H1 (cell line): ENCODE measurements around the gene OLFM3. TPM values are rescaled to one million over a fixed set of nuclear protein-coding genes. Genes with fewer than 3 reads are reported as not detected.

Experiments
- CTCF ChIA-PET: fragments of 300-600 bp; sonication (Branson Sonifier 250); formaldehyde crosslinking; loops from one replicate; lab custom pipeline; 2021; ENCODE audit not compliant: partially characterized antibody; lab: Charles Lee
- POLR2A ChIA-PET: fragments of 300-600 bp; sonication (Branson Sonifier 250); formaldehyde crosslinking; loops from one replicate; lab custom pipeline; 2021; ENCODE audit warnings: inconsistent platforms; ENCODE audit not compliant: partially characterized antibody; lab: Charles Lee
- DNase-seq, 2 experiments: peaks; one replicate each; pipeline versions ENCODE4 v3.0.0 to v3.0.0-alpha.2; 2010 to 2022; ENCODE audit warnings: low spot score in 2 of 2, low read depth in 1 of 2, mixed read lengths in 1 of 2
- FAIRE-seq: peaks from 2 replicates; lab custom pipeline; 2011; peaks lifted over from hg19 to GRCh38; lab: Jason Lieb, UNC
- H2AFZ ChIP-seq: 2 replicates; pipeline ENCODE4 v1.8.1; 2012; ENCODE audit warnings: low read length, inconsistent platforms
- H2AK5ac ChIP-seq: 2 replicates; pipeline ENCODE4 v1.6.1; 2013; ENCODE audit warnings: low read depth, low read length
- H2BK120ac ChIP-seq: replicated peaks from 2 replicates; pipeline ENCODE3; 2013; ENCODE audit warnings: low read depth, low read length, inconsistent platforms
- H2BK12ac ChIP-seq: 2 replicates; pipeline ENCODE4 v1.6.1; 2013; ENCODE audit warnings: low read depth, low read length
- H2BK15ac ChIP-seq: 2 replicates; pipeline ENCODE4 v1.6.1; 2013; ENCODE audit warnings: low read length
- H2BK20ac ChIP-seq: 2 replicates; pipeline ENCODE4 v1.6.1; 2013; ENCODE audit warnings: low read length
- H2BK5ac ChIP-seq: 2 replicates; pipeline ENCODE4 v1.6.1; 2013; ENCODE audit warnings: low read depth, low read length
- H3K14ac ChIP-seq: 2 replicates; pipeline ENCODE4 v1.6.1; 2013; ENCODE audit warnings: inconsistent platforms; ENCODE audit not compliant: insufficient read length
- H3K18ac ChIP-seq: 2 replicates; pipeline ENCODE4 v1.6.1; 2013; ENCODE audit warnings: low read length; ENCODE audit errors: extremely low read depth
- H3K23ac ChIP-seq: 2 replicates; pipeline ENCODE4 v1.6.1; 2013; ENCODE audit warnings: inconsistent platforms; ENCODE audit not compliant: insufficient read length
- H3K23me2 ChIP-seq: 2 replicates; pipeline ENCODE4 v1.6.1; 2013; ENCODE audit warnings: low read depth, low read length
- H3K27ac ChIP-seq: 2 replicates; pipeline ENCODE4 v1.6.1; 2011; ENCODE audit warnings: low read depth, low read length, inconsistent platforms
- H3K27me3 ChIP-seq, 4 experiments: replicated peaks in 1 of 4; 1 replicate in 1 of 4; 2 replicates in 3 of 4; pipeline versions ENCODE4 v1.6.1 to v1.8.1; 2011 to 2013; ENCODE audit warnings: low read length in 3 of 4, mild to moderate bottlenecking in 3 of 4, inconsistent platforms in 2 of 4, mixed read lengths in 2 of 4, moderate library complexity in 1 of 4; ENCODE audit not compliant: control insufficient read depth in 3 of 4, insufficient read depth in 3 of 4; ENCODE audit errors: extremely low read depth in 1 of 4
- H3K36me3 ChIP-seq, 4 experiments: 2 replicates each; pipeline versions ENCODE4 v1.6.1 to v1.8.1; 2011 to 2013; ENCODE audit warnings: mild to moderate bottlenecking in 4 of 4, low read length in 3 of 4, moderate library complexity in 2 of 4, control low read depth in 1 of 4, inconsistent platforms in 1 of 4; ENCODE audit not compliant: insufficient read depth in 4 of 4, control insufficient read depth in 2 of 4
- H3K4ac ChIP-seq: replicated peaks from 2 replicates; pipeline ENCODE3; 2013; ENCODE audit warnings: low read length, low read depth, mixed read lengths, inconsistent platforms; ENCODE audit not compliant: insufficient read length
- H3K4me1 ChIP-seq, 4 experiments: replicated peaks in 1 of 4; 1 replicate in 1 of 4; 2 replicates in 3 of 4; pipeline versions ENCODE4 v1.6.1 to v1.8.1; 2011 to 2013; ENCODE audit warnings: low read length in 3 of 4, inconsistent platforms in 2 of 4, mixed read lengths in 1 of 4; ENCODE audit not compliant: insufficient read depth in 4 of 4, control insufficient read depth in 3 of 4
- H3K4me2 ChIP-seq, 2 experiments: 2 replicates each; pipeline versions ENCODE4 v1.6.1 to v1.8.1; 2011 to 2013; ENCODE audit warnings: low read depth in 2 of 2, low read length in 2 of 2, control low read depth in 1 of 2, inconsistent platforms in 1 of 2, mild to moderate bottlenecking in 1 of 2; ENCODE audit not compliant: insufficient read depth in 1 of 2
- H3K4me3 ChIP-seq, 4 experiments: fragments of 200-600, 300-600 bp in 1 of 4; sonication (generic), shearing (Covaris generic), sonication (Bioruptor Twin) in 1 of 4; 2 replicates each; pipeline versions ENCODE4 v1.5.1 to v1.8.1; 2011 to 2016; ENCODE audit warnings: low read length in 4 of 4, low read depth in 3 of 4, control low read depth in 2 of 4, inconsistent platforms in 2 of 4, mild to moderate bottlenecking in 2 of 4, mixed read lengths in 1 of 4, moderate library complexity in 1 of 4; ENCODE audit not compliant: insufficient read depth in 2 of 4; ENCODE audit errors: extremely low read depth in 1 of 4
- H3K56ac ChIP-seq: replicated peaks from 2 replicates; pipeline ENCODE3; 2013; ENCODE audit warnings: low read depth, mild to moderate bottlenecking, mixed read lengths, low read length, inconsistent platforms; ENCODE audit not compliant: insufficient read length
- H3K79me1 ChIP-seq: 2 replicates; pipeline ENCODE4 v1.6.1; 2013; ENCODE audit warnings: low read depth, low read length, control low read depth
- H3K79me2 ChIP-seq, 2 experiments: 2 replicates each; pipeline versions ENCODE4 v1.6.1 to v1.8.1; 2012 to 2013; ENCODE audit warnings: low read length in 2 of 2, mild to moderate bottlenecking in 2 of 2, inconsistent platforms in 1 of 2; ENCODE audit not compliant: insufficient read depth in 2 of 2, control insufficient read depth in 1 of 2
- H3K9ac ChIP-seq, 4 experiments: replicated peaks in 1 of 4; 1 replicate in 1 of 4; 2 replicates in 3 of 4; pipeline versions ENCODE4 v1.6.1 to v1.8.1; 2011 to 2013; ENCODE audit warnings: low read depth in 3 of 4, low read length in 3 of 4, control low read depth in 2 of 4, mild to moderate bottlenecking in 2 of 4, moderate library complexity in 2 of 4, inconsistent platforms in 1 of 4; ENCODE audit errors: extremely low read depth in 1 of 4
- H3K9me3 ChIP-seq, 2 experiments: 2 replicates each; pipeline versions ENCODE4 v1.6.1 to v1.8.1; 2012 to 2013; ENCODE audit warnings: mild to moderate bottlenecking in 2 of 2, moderate library complexity in 2 of 2, control low read depth in 1 of 2, inconsistent platforms in 1 of 2, low read depth in 1 of 2, low read length in 1 of 2, mixed read lengths in 1 of 2; ENCODE audit not compliant: insufficient read depth in 2 of 2
- H4K20me1 ChIP-seq, 2 experiments: replicated peaks in 1 of 2; 2 replicates each; pipeline versions ENCODE3 to v1.8.1; 2011 to 2013; ENCODE audit warnings: inconsistent platforms in 2 of 2, low read length in 2 of 2, mild to moderate bottlenecking in 1 of 2; ENCODE audit not compliant: insufficient read depth in 2 of 2, control insufficient read depth in 1 of 2
- H4K5ac ChIP-seq: 2 replicates; pipeline ENCODE4 v1.6.1; 2013; ENCODE audit warnings: low read length, low read depth, mixed read lengths, inconsistent platforms; ENCODE audit not compliant: insufficient read length
- H4K8ac ChIP-seq: 2 replicates; pipeline ENCODE4 v1.8.0; 2013; ENCODE audit warnings: mild to moderate bottlenecking, moderate library complexity, low read length, inconsistent platforms; ENCODE audit not compliant: insufficient read depth; ENCODE audit errors: extremely low read depth
- H4K91ac ChIP-seq: replicated peaks from 2 replicates; pipeline ENCODE3; 2013; ENCODE audit warnings: low read length, mixed read lengths, inconsistent platforms; ENCODE audit not compliant: insufficient read length
- CHD1 ChIP-seq: IDR thresholded peaks from 2 replicates; pipeline ENCODE4 v1.6.1; 2012; ENCODE audit warnings: low read depth, low read length, improper control_type of control experiment
- EGR1 ChIP-seq: IDR thresholded peaks from 2 replicates; pipeline ENCODE4 v1.6.1; 2011; ENCODE audit warnings: low read depth, low read length, borderline replicate concordance
- EP300 ChIP-seq, 2 experiments: IDR thresholded peaks; 1 replicate in 1 of 2; 2 replicates in 1 of 2; pipeline ENCODE4 v1.6.1; 2011 to 2012; ENCODE audit warnings: low read depth in 2 of 2, low read length in 2 of 2, mild to moderate bottlenecking in 2 of 2, borderline replicate concordance in 1 of 2, inconsistent platforms in 1 of 2, moderate library complexity in 1 of 2
- EZH2 ChIP-seq: fragments of 200-600 bp; sonication (generic); IDR thresholded peaks from 2 replicates; pipeline ENCODE4 v1.7.1; 2012; ENCODE audit warnings: low read depth, mild to moderate bottlenecking, moderate library complexity, low read length, inconsistent platforms; ENCODE audit not compliant: severe bottlenecking
- FOSL1 ChIP-seq: IDR thresholded peaks from 2 replicates; pipeline ENCODE4 v1.6.1; 2011; ENCODE audit warnings: mild to moderate bottlenecking, low read depth, low read length, moderate library complexity; ENCODE audit not compliant: insufficient read depth
- HDAC2 ChIP-seq, 2 experiments: fragments of 300-600 bp in 1 of 2; sonication (generic) in 1 of 2; IDR thresholded peaks; 2 replicates each; pipeline ENCODE4 v1.6.1; 2011 to 2012; ENCODE audit warnings: low read depth in 2 of 2, low read length in 2 of 2, mild to moderate bottlenecking in 2 of 2, moderate library complexity in 2 of 2, borderline replicate concordance in 1 of 2, inconsistent platforms in 1 of 2
- KDM1A ChIP-seq: fragments of 200-600, 300-600 bp; sonication (generic); IDR thresholded peaks from 2 replicates; pipeline ENCODE4 v1.7.1; 2016; ENCODE audit warnings: mild to moderate bottlenecking, low read length, borderline replicate concordance
- KDM5A ChIP-seq: fragments of 200-600 bp; IDR thresholded peaks from 2 replicates; pipeline ENCODE4 v1.7.1; 2012; ENCODE audit warnings: mild to moderate bottlenecking, low read length, inconsistent platforms, mixed read lengths
- PHF8 ChIP-seq: fragments of 200-600 bp; sonication (generic); conservative IDR thresholded peaks from 2 replicates; pipeline ENCODE4 v1.7.1; 2012; ENCODE audit warnings: low read depth, mild to moderate bottlenecking, inconsistent platforms, low read length, moderate library complexity
- POLR2A ChIP-seq, 2 experiments: IDR thresholded peaks; 1 replicate in 1 of 2; 2 replicates in 1 of 2; pipeline ENCODE4 v1.6.1; 2011; ENCODE audit warnings: low read depth in 2 of 2, low read length in 2 of 2, mild to moderate bottlenecking in 2 of 2; ENCODE audit errors: control extremely low read depth in 1 of 2
- POLR2AphosphoS5 ChIP-seq: IDR thresholded peaks from 2 replicates; pipeline ENCODE4 v1.6.1; 2011; ENCODE audit warnings: low read depth, low read length
- SRF ChIP-seq: IDR thresholded peaks from 2 replicates; pipeline ENCODE4 v1.6.1; 2011; ENCODE audit warnings: mild to moderate bottlenecking, low read depth, low read length, moderate library complexity
- SUZ12 ChIP-seq: fragments of 200-600 bp; sonication (generic); IDR thresholded peaks from 2 replicates; pipeline ENCODE4 v1.6.1; 2012; ENCODE audit warnings: mild to moderate bottlenecking, inconsistent platforms, low read length, moderate library complexity, mixed read lengths
- TEAD4 ChIP-seq: IDR thresholded peaks from 2 replicates; pipeline ENCODE4 v1.6.1; 2012; ENCODE audit warnings: low read depth, low read length, inconsistent platforms, mixed read lengths
- ZNF274 ChIP-seq: IDR thresholded peaks from 2 replicates; pipeline ENCODE4 v1.7.0; 2012; ENCODE audit warnings: low read length, borderline replicate concordance; ENCODE audit errors: extremely low read depth
- WGBS, 2 experiments: shearing (Covaris generic) in 1 of 2; methylation state at CpG; one replicate each; pipeline versions ENCODE4 v1.1.6 to v1.1.7; 2013 to 2015; ENCODE audit warnings: low lambda C conversion rate in 2 of 2, mixed read lengths in 2 of 2, inconsistent platforms in 1 of 2, low coverage in 1 of 2, missing lambda C conversion rate in 1 of 2; ENCODE audit not compliant: insufficient replicate concordance in 2 of 2, insufficient coverage in 1 of 2, insufficient read length in 1 of 2; ENCODE audit errors: extremely low coverage in 1 of 2, missing lambda C conversion rate in 1 of 2; 5-methylcytosine and 5-hydroxymethylcytosine counted together
- polyA plus RNA-seq, 7 experiments: library from polyadenylated mRNA; depleted of rRNA in 3 of 7; stranded (reverse) in 5 of 7; unstranded in 2 of 7; fragments of >200 nt in 5 of 7; fragments of 200-250 nt in 2 of 7; gene quantifications; 1 replicate in 5 of 7; 2 replicates in 1 of 7; 4 replicates in 1 of 7; pipeline versions ENCODE4 v1.2.1 to v1.2.3, GENCODE V29; 2011 to 2013; ENCODE audit warnings: missing spikeins in 2 of 7, mixed read lengths in 2 of 7
- total RNA-seq: library from RNA; stranded (reverse); fragmentation: NEBNext Ultra II Directional; extraction: Animal tissue kit (Norgen Biotek cat#: 25700); gene quantifications from 2 replicates; pipeline ENCODE4 v1.2.1, GENCODE V29; 2021

OLFM3 gene
- total and polyA plus RNA-seq, 2 of the 8 experiments (the other 6 are each of a cell fraction or from before 2014, with no cell fraction given) = 0.30 to 0.32 TPM

DNA sequence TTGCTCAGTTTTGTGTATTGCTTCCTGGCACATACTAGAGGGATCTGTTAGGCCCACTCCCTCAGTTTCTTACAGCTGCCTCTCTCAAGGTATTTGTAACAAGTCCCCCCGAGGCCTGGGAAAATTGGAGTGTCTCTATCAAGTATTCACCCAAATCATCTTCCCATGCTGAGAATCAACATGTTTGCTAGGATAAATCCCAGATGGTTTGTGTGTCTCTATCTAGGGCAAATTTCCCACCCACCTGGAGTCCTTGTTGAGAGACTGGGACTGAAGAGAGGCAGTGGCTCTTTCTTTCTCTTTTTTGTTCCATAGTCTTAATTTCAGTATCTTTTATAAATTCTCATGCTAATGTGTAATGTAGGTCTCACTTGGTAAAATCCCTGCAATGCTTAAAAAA is 58.0 kb downstream of the OLFM3 start:
- H3K4me3 ChIP-seq = no peak overlapping the region
- no peak overlapping the region for H4K8ac ChIP-seq
- FAIRE-seq = no peak
- H3K4ac ChIP-seq = no peak overlapping the region
- H4K5ac ChIP-seq = no peak overlapping the region
- H4K20me1 ChIP-seq = no peaks in the 10 kb centered on the region
- ChIA-PET CTCF (interaction anchor here (1.2 kb wide), 1 partner anchor 10 kb away, joined by 3 read pairs; no protein-coding TSS in a partner anchor), POLR2A (no interaction called here)
- H3K36me3 ChIP-seq = no peaks in the 10 kb centered on the region; a peak in 2 of 8 replicates
- no peak overlapping the region for H2AK5ac ChIP-seq
- H3K9ac ChIP-seq = no peak overlapping the region
- H3K56ac ChIP-seq = no peak overlapping the region
- no peak overlapping the region for H2BK20ac ChIP-seq
- 38% methylated on average over 1 of the region's 1 CpG; no CpG with 5 or more reads in 1 of the 2 experiments for WGBS, 2 experiments
- H2BK5ac ChIP-seq = no peak overlapping the region
- H2BK120ac ChIP-seq = no peak overlapping the region
- no peak overlapping the region for H2BK15ac ChIP-seq
- no peak overlapping the region for H3K4me2 ChIP-seq
- H3K23me2 ChIP-seq = no peaks in the 10 kb centered on the region
- no peak overlapping the region for H3K27ac ChIP-seq
- H3K14ac ChIP-seq = no peak overlapping the region
- H3K18ac ChIP-seq = no peak overlapping the region
- no peaks in the 10 kb centered on the region for H3K27me3 ChIP-seq
- H3K79me1 ChIP-seq = no peaks in the 10 kb centered on the region
- H2AFZ ChIP-seq = no peak overlapping the region
- H3K9me3 ChIP-seq = no peaks in the 10 kb centered on the region
- no peaks in the 10 kb centered on the region for H3K79me2 ChIP-seq
- H3K23ac ChIP-seq = no peak overlapping the region
- no peaks in the 10 kb centered on the region for H3K4me1 ChIP-seq
- DNase-seq = no peak
- H4K91ac ChIP-seq = no peak overlapping the region
- H2BK12ac ChIP-seq = no peak overlapping the region
- no peak for TF ChIP-seq ZNF274
- TF ChIP-seq KDM5A = no peak
- TF ChIP-seq HDAC2 (IDR thresholded peaks at IDR 0.05; ENCODE audit: borderline replicate concordance in 1 of 2, low read depth in 2 of 2, low read length in 2 of 2) = no peak
- no peak for TF ChIP-seq TEAD4
- no peak for TF ChIP-seq POLR2A (IDR thresholded peaks at IDR 0.05; ENCODE audit: control extremely low read depth in 1 of 2, low read depth in 2 of 2, low read length in 2 of 2)
- no peak for TF ChIP-seq EP300 (IDR thresholded peaks at IDR 0.05; ENCODE audit: borderline replicate concordance in 1 of 2, low read depth in 2 of 2, low read length in 2 of 2)
- TF ChIP-seq POLR2AphosphoS5 = no peak
- TF ChIP-seq CHD1 = no peak
- no peak for TF ChIP-seq EGR1
- no peak for TF ChIP-seq EZH2
- TF ChIP-seq PHF8 = no peak
- no peak for TF ChIP-seq SUZ12
- TF ChIP-seq SRF = no peak
- TF ChIP-seq KDM1A = no peak
- TF ChIP-seq FOSL1 = no peak
